ENCODE data around the gene HERC5.

DNA sequence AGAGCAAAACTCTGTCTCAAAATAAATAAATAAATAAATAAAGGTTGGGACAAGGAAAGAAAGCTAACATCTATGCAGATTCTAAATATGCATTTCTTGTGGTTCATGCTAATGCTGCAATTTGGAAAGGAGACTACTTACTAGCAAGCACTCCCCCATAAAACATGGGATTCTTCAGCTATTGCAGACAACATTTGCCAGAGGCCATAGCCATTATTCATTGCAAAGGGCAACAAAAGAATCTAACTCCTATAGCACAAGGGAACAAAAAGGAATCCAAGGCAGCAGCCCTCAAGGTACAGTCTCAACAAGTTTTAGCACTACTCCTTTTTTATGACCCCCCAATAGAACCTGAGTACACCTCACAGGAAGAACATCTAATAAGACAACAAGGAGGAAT lies 8.0 kb upstream of the HERC5 start:
- TF ChIP-seq CTCF (IDR thresholded peaks at IDR 0.05 in 4 of 5, conservative IDR thresholded peaks at IDR 0.05 in 1 of 5) (no peak), POLR2A (IDR thresholded peaks at IDR 0.05) (no peak)

Data from gastrocnemius medialis (tissue), 4 donors.